ENCODE results near the gene THSD7B.

Gene THSD7B

GRCh38 chr2:136891100-136891499 is 125.8 kb downstream of the THSD7B start:
- in situ Hi-C loops (cut with MboI; ENCODE audit: low sequenced_read_pairs, unreplicated experiment), result no loop called here
- no peak for DNase-seq (ENCODE audit: low spot score)

GRCh38 chr2:136894007-136894634 is 128.8 kb downstream of the THSD7B start:
- in situ Hi-C loops (cut with MboI; ENCODE audit: low sequenced_read_pairs, unreplicated experiment), result no loop called here
- TF ChIP-seq CTCF (IDR thresholded peaks at IDR 0.05; ENCODE audit: borderline replicate concordance, control extremely low read depth, extremely low read depth, insufficient read depth, missing control alignments), result no peak
- no peak for DNase-seq (ENCODE audit: low spot score)

More at GRCh38 chr2:136891100-136891499, 125.8 kb downstream of the THSD7B start:
- TF ChIP-seq CTCF (IDR thresholded peaks at IDR 0.05; ENCODE audit: borderline replicate concordance, control extremely low read depth, extremely low read depth, insufficient read depth, missing control alignments), result no peak

GRCh38 chr2:136901732-136902131 is 136.4 kb downstream of the THSD7B start:
- in situ Hi-C loops (cut with MboI; ENCODE audit: low sequenced_read_pairs, unreplicated experiment), result no loop called here
- no peak for DNase-seq (ENCODE audit: low spot score)
- TF ChIP-seq CTCF (IDR thresholded peaks at IDR 0.05; ENCODE audit: borderline replicate concordance, control extremely low read depth, extremely low read depth, insufficient read depth, missing control alignments), result no peak

GRCh38 chr2:136905779-136906178 is 140.4 kb downstream of the THSD7B start:
- in situ Hi-C loops (cut with MboI; ENCODE audit: low sequenced_read_pairs, unreplicated experiment), result no loop called here
- no peak for TF ChIP-seq CTCF (IDR thresholded peaks at IDR 0.05; ENCODE audit: borderline replicate concordance, control extremely low read depth, extremely low read depth, insufficient read depth, missing control alignments)
- no peak for DNase-seq (ENCODE audit: low spot score)

- in situ Hi-C loops (cut with MboI; ENCODE audit: low sequenced_read_pairs, unreplicated experiment), result no loop called here
- no peak for DNase-seq (ENCODE audit: low spot score)
- TF ChIP-seq CTCF (IDR thresholded peaks at IDR 0.05; ENCODE audit: borderline replicate concordance, control extremely low read depth, extremely low read depth, insufficient read depth, missing control alignments), result no peak
These were observed 144.4 kb downstream of the THSD7B start for GRCh38 chr2:136909777-136910176.

GRCh38 chr2:136916131-136916530 is 150.8 kb downstream of the THSD7B start:
- TF ChIP-seq CTCF (IDR thresholded peaks at IDR 0.05; ENCODE audit: borderline replicate concordance, control extremely low read depth, extremely low read depth, insufficient read depth, missing control alignments), result no peak
- in situ Hi-C loops (cut with MboI; ENCODE audit: low sequenced_read_pairs, unreplicated experiment), result no loop called here
- no peak for DNase-seq (ENCODE audit: low spot score)

All from GM13976 (cell line).